Measurements from ENCODE around the gene STX7. TPM values are rescaled to one million over a fixed set of nuclear protein-coding genes. Genes with fewer than 3 reads are reported as not detected.

Gene STX7
- total RNA-seq, 1 donor: 43.8 TPM

- Histone ChIP-seq H4K20me1 (ENCODE audit: insufficient read depth, low read length) (peaks cover 46% of the 10 kb centered on the region), H3K27ac (ENCODE audit: low read depth, low read length) (no peak overlapping the region), H3K4me3 (ENCODE audit: insufficient read depth, low read length) (no peak overlapping the region), H3K4me1 (ENCODE audit: insufficient read depth, low read length) (peaks cover 10% of the 10 kb centered on the region), H3K79me2 (ENCODE audit: insufficient read depth, low read length) (peaks cover 88% of the 10 kb centered on the region), H3K27me3 (ENCODE audit: insufficient read depth, low read length) (no peaks in the 10 kb centered on the region), H3K36me3 (ENCODE audit: insufficient read depth, low read length) (peaks cover 8% of the 10 kb centered on the region), H3K9me3 (ENCODE audit: low read depth, low read length) (no peaks in the 10 kb centered on the region), H2AFZ (ENCODE audit: low read length) (no peak overlapping the region), H3K4me2 (ENCODE audit: insufficient read depth, low read length) (no peak overlapping the region)
- DNase-seq (ENCODE audit: insufficient read length, low spot score, missing footprints): no peak
- no peak for TF ChIP-seq CTCF (IDR thresholded peaks at IDR 0.05; ENCODE audit: extremely low read depth, low read depth, low read length)
Observed at GRCh38 chr6:132506461-132506860, 6.5 kb downstream of the STX7 start.

- no peaks in the 10 kb centered on the region for H3K9me3 ChIP-seq (ENCODE audit: low read depth, low read length)
- no peaks in the 10 kb centered on the region for H3K27me3 ChIP-seq (ENCODE audit: insufficient read depth, low read length)
- no peak overlapping the region for H2AFZ ChIP-seq (ENCODE audit: low read length)
- H4K20me1 ChIP-seq (ENCODE audit: insufficient read depth, low read length): peaks cover 39% of the 10 kb centered on the region
- no peak overlapping the region for H3K4me2 ChIP-seq (ENCODE audit: insufficient read depth, low read length)
- TF ChIP-seq CTCF (IDR thresholded peaks at IDR 0.05; ENCODE audit: extremely low read depth, low read depth, low read length): no peak
- peaks cover 9% of the 10 kb centered on the region for H3K36me3 ChIP-seq (ENCODE audit: insufficient read depth, low read length)
- no peak overlapping the region for H3K4me3 ChIP-seq (ENCODE audit: insufficient read depth, low read length)
- peaks cover 3% of the 10 kb centered on the region for H3K4me1 ChIP-seq (ENCODE audit: insufficient read depth, low read length)
- DNase-seq (ENCODE audit: insufficient read length, low spot score, missing footprints): no peak
- no peak overlapping the region for H3K27ac ChIP-seq (ENCODE audit: low read depth, low read length)
- H3K79me2 ChIP-seq (ENCODE audit: insufficient read depth, low read length): peaks cover 84% of the 10 kb centered on the region
Observed at GRCh38 chr6:132505158-132505557, 7.8 kb downstream of the STX7 start.

- peaks cover 3% of the 10 kb centered on the region for H3K4me1 ChIP-seq (ENCODE audit: insufficient read depth, low read length)
- DNase-seq (ENCODE audit: insufficient read length, low spot score, missing footprints): no peak
- no peak overlapping the region for H3K4me3 ChIP-seq (ENCODE audit: insufficient read depth, low read length)
- H3K9me3 ChIP-seq (ENCODE audit: low read depth, low read length): no peaks in the 10 kb centered on the region
- no peak overlapping the region for H2AFZ ChIP-seq (ENCODE audit: low read length)
- no peak overlapping the region for H3K27ac ChIP-seq (ENCODE audit: low read depth, low read length)
- peaks cover 37% of the 10 kb centered on the region for H4K20me1 ChIP-seq (ENCODE audit: insufficient read depth, low read length)
- no peak overlapping the region for H3K4me2 ChIP-seq (ENCODE audit: insufficient read depth, low read length)
- H3K79me2 ChIP-seq (ENCODE audit: insufficient read depth, low read length): peaks cover 84% of the 10 kb centered on the region
- TF ChIP-seq CTCF (IDR thresholded peaks at IDR 0.05; ENCODE audit: extremely low read depth, low read depth, low read length): no peak
- peaks cover 13% of the 10 kb centered on the region for H3K36me3 ChIP-seq (ENCODE audit: insufficient read depth, low read length)
- H3K27me3 ChIP-seq (ENCODE audit: insufficient read depth, low read length): no peaks in the 10 kb centered on the region
Observed at GRCh38 chr6:132504757-132505156, 8.2 kb downstream of the STX7 start.

GRCh38 chr6:132499757-132500156, 13.2 kb downstream of the STX7 start:
- Histone ChIP-seq H3K4me1 (ENCODE audit: insufficient read depth, low read length) (no peaks in the 10 kb centered on the region), H3K9me3 (ENCODE audit: low read depth, low read length) (no peaks in the 10 kb centered on the region), H3K4me2 (ENCODE audit: insufficient read depth, low read length) (no peak overlapping the region), H3K27me3 (ENCODE audit: insufficient read depth, low read length) (no peaks in the 10 kb centered on the region), H3K4me3 (ENCODE audit: insufficient read depth, low read length) (no peak overlapping the region), H4K20me1 (ENCODE audit: insufficient read depth, low read length) (peaks cover 8% of the 10 kb centered on the region), H2AFZ (ENCODE audit: low read length) (no peak overlapping the region), H3K79me2 (ENCODE audit: insufficient read depth, low read length) (peaks cover 80% of the 10 kb centered on the region), H3K27ac (ENCODE audit: low read depth, low read length) (no peak overlapping the region), H3K36me3 (ENCODE audit: insufficient read depth, low read length) (peaks cover 24% of the 10 kb centered on the region)
- TF ChIP-seq CTCF (IDR thresholded peaks at IDR 0.05; ENCODE audit: extremely low read depth, low read depth, low read length): no peak
- no peak for DNase-seq (ENCODE audit: insufficient read length, low spot score, missing footprints)

Data from osteoblast (primary cell).